AG09309 (cell line): ENCODE results near the gene NOXA1.
A peak's percentile ranks its signal among the peaks of the same experiment; 100 is the strongest.

Source experiments
- DNase-seq: peaks from one replicate; pipeline ENCODE4 v3.0.0-alpha.2; 2010; ENCODE audit warnings: low read depth
- H3K4me3 ChIP-seq: 2 replicates; pipeline ENCODE4 v1.5.1; 2011; ENCODE audit warnings: mild to moderate bottlenecking, low read depth, low read length, moderate library complexity; ENCODE audit not compliant: control insufficient read depth
- CTCF ChIP-seq: IDR thresholded peaks from 2 replicates; pipeline ENCODE4 v1.5.1; 2011; ENCODE audit warnings: mild to moderate bottlenecking, low read depth, low read length, inconsistent platforms; ENCODE audit not compliant: insufficient read depth, control insufficient read depth; ENCODE audit errors: missing control alignments

Gene NOXA1

GRCh38 chr9:137411645-137412380, 11.4 kb upstream of the NOXA1 start:
- H3K4me3 ChIP-seq: no peak overlapping the region
- no peak for TF ChIP-seq CTCF
- peak; percentile 54 for DNase-seq

GRCh38 chr9:137412431-137412830, 10.8 kb upstream of the NOXA1 start:
- no peak for TF ChIP-seq CTCF
- no peak for DNase-seq
- H3K4me3 ChIP-seq: no peak overlapping the region

- TF ChIP-seq CTCF: no peak
- no peak for DNase-seq
- no peak overlapping the region for H3K4me3 ChIP-seq
These were observed 7.7 kb upstream of the NOXA1 start for GRCh38 chr9:137415451-137415850.

- no peak for DNase-seq
- no peak overlapping the region for H3K4me3 ChIP-seq
- TF ChIP-seq CTCF: no peak
These were observed 7.1 kb upstream of the NOXA1 start for GRCh38 chr9:137416006-137416562.

- DNase-seq: no peak
- no peak overlapping the region for H3K4me3 ChIP-seq
- no peak for TF ChIP-seq CTCF
These were observed 6.5 kb upstream of the NOXA1 start for GRCh38 chr9:137416563-137417151.

- no peak for TF ChIP-seq CTCF
- DNase-seq: no peak
- peak overlapping the region; percentile 30 for H3K4me3 ChIP-seq
These were observed 5.8 kb upstream of the NOXA1 start for GRCh38 chr9:137417161-137418021.
